ENCODE results near the gene MCTP1. TPM values are rescaled to one million over a fixed set of nuclear protein-coding genes. Genes with fewer than 3 reads are reported as not detected.
"Not testable (repeated sequence)": the region's sequence is repeated elsewhere in the genome, so short reads cannot be mapped to it uniquely, and the experiment has no call there.

Gene MCTP1
- total RNA-seq, 2 experiments from 2014 or later: 0.42 TPM; not detected in 1

GRCh38 chr5:94856257-94856800 lies 428.6 kb downstream of the MCTP1 start:
- no peak overlapping the region for H3K4me3 Mint-ChIP-seq
- CTCF ChIA-PET: interaction anchor here (1.6 kb wide), 1 partner anchor 10 kb away, joined by 3 read pairs; no protein-coding TSS in a partner anchor
- POLR2A ChIA-PET: no interaction called here
- peaks cover 9% of the 10 kb centered on the region for H3K27me3 Mint-ChIP-seq (ENCODE audit: low read depth)
- no peak overlapping the region for H3K27ac Mint-ChIP-seq
- H3K9me3 Mint-ChIP-seq (ENCODE audit: insufficient read depth): no peaks in the 10 kb centered on the region
- H3K4me1 Mint-ChIP-seq (ENCODE audit: low read depth): no peaks in the 10 kb centered on the region
- no peaks in the 10 kb centered on the region for H3K36me3 Mint-ChIP-seq (ENCODE audit: low read depth)
- DNase-seq (no peak), ATAC-seq (no peak)

- ATAC-seq (no peak), DNase-seq (no peak)
- ChIA-PET CTCF (interaction anchor here (1.1 to 1.4 kb wide), 2 partner anchors 118 to 331 kb away, joined by 3 read pairs; no protein-coding TSS in a partner anchor), POLR2A (no interaction called here)
- H3K4me3 Mint-ChIP-seq: no peak overlapping the region
- H3K36me3 Mint-ChIP-seq (ENCODE audit: low read depth): no peaks in the 10 kb centered on the region
- H3K27ac Mint-ChIP-seq: no peak overlapping the region
- H3K9me3 Mint-ChIP-seq (ENCODE audit: insufficient read depth): no peaks in the 10 kb centered on the region
- H3K4me1 Mint-ChIP-seq (ENCODE audit: low read depth): no peaks in the 10 kb centered on the region
- peaks cover 6% of the 10 kb centered on the region for H3K27me3 Mint-ChIP-seq (ENCODE audit: low read depth)
These were observed 429.4 kb downstream of the MCTP1 start for GRCh38 chr5:94855543-94855942.

GRCh38 chr5:94853120-94853519 lies 431.8 kb downstream of the MCTP1 start:
- no peaks in the 10 kb centered on the region for H3K4me1 Mint-ChIP-seq (ENCODE audit: low read depth)
- H3K27me3 Mint-ChIP-seq (ENCODE audit: low read depth): peaks cover 2% of the 10 kb centered on the region
- CTCF ChIA-PET: no interaction called here
- no peaks in the 10 kb centered on the region for H3K9me3 Mint-ChIP-seq (ENCODE audit: insufficient read depth)
- no peak overlapping the region for H3K4me3 Mint-ChIP-seq
- DNase-seq (no peak), ATAC-seq (no peak)
- POLR2A ChIA-PET: no interaction called here
- H3K36me3 Mint-ChIP-seq (ENCODE audit: low read depth): no peaks in the 10 kb centered on the region
- no peak overlapping the region for H3K27ac Mint-ChIP-seq

- Mint-ChIP-seq H3K9me3 (ENCODE audit: insufficient read depth) (no peaks in the 10 kb centered on the region), H3K27ac (no peak overlapping the region), H3K27me3 (ENCODE audit: low read depth) (peaks cover 2% of the 10 kb centered on the region), H3K36me3 (ENCODE audit: low read depth) (no peaks in the 10 kb centered on the region), H3K4me3 (no peak overlapping the region), H3K4me1 (ENCODE audit: low read depth) (peaks cover 4% of the 10 kb centered on the region)
- no peak for ATAC-seq
- POLR2A ChIA-PET: no interaction called here
- DNase-seq: no peak
- CTCF ChIA-PET: interaction anchor here (0.8 to 2.0 kb wide), 10 partner anchors 9 to 330 kb away, joined by 3 to 15 read pairs (median 4); no protein-coding TSS in a partner anchor
These were observed 433.9 kb downstream of the MCTP1 start for GRCh38 chr5:94850960-94851359.

GRCh38 chr5:94849821-94850736 lies 434.8 kb downstream of the MCTP1 start:
- Mint-ChIP-seq H3K9me3 (ENCODE audit: insufficient read depth) (no peaks in the 10 kb centered on the region), H3K27ac (no peak overlapping the region), H3K4me3 (no peak overlapping the region), H3K27me3 (ENCODE audit: low read depth) (peaks cover 2% of the 10 kb centered on the region), H3K36me3 (ENCODE audit: low read depth) (no peaks in the 10 kb centered on the region), H3K4me1 (ENCODE audit: low read depth) (peaks cover 4% of the 10 kb centered on the region)
- peak; percentile 50 for DNase-seq
- POLR2A ChIA-PET: no interaction called here
- peak; percentile 71 for ATAC-seq
- CTCF ChIA-PET: interaction anchor here (0.8 to 2.0 kb wide), 11 partner anchors 9 to 329 kb away, joined by 3 to 15 read pairs (median 4); no protein-coding TSS in a partner anchor

- POLR2A ChIA-PET: no interaction called here
- no peak overlapping the region for H3K27ac Mint-ChIP-seq
- peaks cover 4% of the 10 kb centered on the region for H3K4me1 Mint-ChIP-seq (ENCODE audit: low read depth)
- H3K27me3 Mint-ChIP-seq (ENCODE audit: low read depth): peaks cover 2% of the 10 kb centered on the region
- no peak overlapping the region for H3K4me3 Mint-ChIP-seq
- CTCF ChIA-PET: interaction anchor here (1.2 to 2.0 kb wide), 4 partner anchors 8 to 111 kb away, joined by 4 to 15 read pairs (median 11); no protein-coding TSS in a partner anchor
- DNase-seq (no peak), ATAC-seq (no peak)
- H3K36me3 Mint-ChIP-seq (ENCODE audit: low read depth): no peaks in the 10 kb centered on the region
- H3K9me3 Mint-ChIP-seq (ENCODE audit: insufficient read depth): no peaks in the 10 kb centered on the region
These were observed 435.6 kb downstream of the MCTP1 start for GRCh38 chr5:94849324-94849723.

GRCh38 chr5:94847726-94848125 lies 437.2 kb downstream of the MCTP1 start:
- no peak for ATAC-seq
- Mint-ChIP-seq H3K4me1 (ENCODE audit: low read depth) (peaks cover 4% of the 10 kb centered on the region), H3K36me3 (ENCODE audit: low read depth) (no peaks in the 10 kb centered on the region), H3K9me3 (ENCODE audit: insufficient read depth) (no peaks in the 10 kb centered on the region), H3K4me3 (no peak overlapping the region), H3K27ac (no peak overlapping the region), H3K27me3 (ENCODE audit: low read depth) (peaks cover 2% of the 10 kb centered on the region)
- ChIA-PET POLR2A (no interaction called here), CTCF (interaction anchor here (0.9 to 1.8 kb wide), 4 partner anchors 16 to 323 kb away, joined by 3 to 9 read pairs (median 4); no protein-coding TSS in a partner anchor)
- no peak for DNase-seq

- peaks cover 2% of the 10 kb centered on the region for H3K27me3 Mint-ChIP-seq (ENCODE audit: low read depth)
- CTCF ChIA-PET: interaction anchor here (1.5 to 1.8 kb wide), 2 partner anchors 109 to 322 kb away, joined by 4 to 9 read pairs; no protein-coding TSS in a partner anchor
These were observed 437.9 kb downstream of the MCTP1 start for GRCh38 chr5:94847019-94847418.

GRCh38 chr5:94845696-94846095 lies 439.2 kb downstream of the MCTP1 start:
- CTCF ChIA-PET: interaction anchor here (1.5 kb wide), 2 partner anchors 108 to 321 kb away, joined by 4 read pairs; no protein-coding TSS in a partner anchor
- H3K27ac Mint-ChIP-seq; H3K4me3 Mint-ChIP-seq; DNase-seq; H3K4me1 Mint-ChIP-seq (ENCODE audit: low read depth); H3K27me3 Mint-ChIP-seq (ENCODE audit: low read depth); ATAC-seq; H3K9me3 Mint-ChIP-seq (ENCODE audit: insufficient read depth); H3K36me3 Mint-ChIP-seq (ENCODE audit: low read depth): not testable (repeated sequence)
- POLR2A ChIA-PET: interaction anchor here (0.7 kb wide), 1 partner anchor 120 kb away, joined by 3 read pairs; no protein-coding TSS in a partner anchor

More at GRCh38 chr5:94847019-94847418, 437.9 kb downstream of the MCTP1 start:
- POLR2A ChIA-PET: no interaction called here
- no peak overlapping the region for H3K27ac Mint-ChIP-seq
- ATAC-seq: no peak
- no peak for DNase-seq
- H3K4me3 Mint-ChIP-seq: no peak overlapping the region
- H3K36me3 Mint-ChIP-seq (ENCODE audit: low read depth): no peaks in the 10 kb centered on the region
- no peaks in the 10 kb centered on the region for H3K9me3 Mint-ChIP-seq (ENCODE audit: insufficient read depth)
- H3K4me1 Mint-ChIP-seq (ENCODE audit: low read depth): peaks cover 4% of the 10 kb centered on the region

GRCh38 chr5:94841598-94842322 lies 443.1 kb downstream of the MCTP1 start:
- Mint-ChIP-seq H3K36me3 (ENCODE audit: low read depth) (no peaks in the 10 kb centered on the region), H3K4me1 (ENCODE audit: low read depth) (peaks cover 1% of the 10 kb centered on the region), H3K9me3 (ENCODE audit: insufficient read depth) (no peaks in the 10 kb centered on the region), H3K27ac (no peak overlapping the region), H3K27me3 (ENCODE audit: low read depth) (no peaks in the 10 kb centered on the region), H3K4me3 (no peak overlapping the region)
- ATAC-seq (no peak), DNase-seq (no peak)
- ChIA-PET CTCF (interaction anchor here (0.9 to 2.8 kb wide), 3 partner anchors 8 to 103 kb away, joined by 4 to 14 read pairs (median 5); no protein-coding TSS in a partner anchor), POLR2A (no interaction called here)

- Mint-ChIP-seq H3K27me3 (ENCODE audit: low read depth) (peaks cover 5% of the 10 kb centered on the region), H3K4me3 (no peak overlapping the region), H3K36me3 (ENCODE audit: low read depth) (no peaks in the 10 kb centered on the region), H3K27ac (no peak overlapping the region), H3K9me3 (ENCODE audit: insufficient read depth) (no peaks in the 10 kb centered on the region), H3K4me1 (ENCODE audit: low read depth) (peaks cover 2% of the 10 kb centered on the region)
- no peak for ATAC-seq
- CTCF ChIA-PET: no interaction called here
- no peak for DNase-seq
- POLR2A ChIA-PET: no interaction called here
These were observed 451.0 kb downstream of the MCTP1 start for GRCh38 chr5:94833851-94834250.
